GM21360 (cell line): ENCODE results near the gene BLTP3A.
"Not testable (repeated sequence)": the region's sequence is repeated elsewhere in the genome, so short reads cannot be mapped to it uniquely, and the experiment has no call there.

Source experiments
- ATAC-seq: cut with Tn5 transposase; IDR thresholded peaks from one replicate; pipeline ENCODE4 v1.9.1; 2021; ENCODE audit warnings: mild to moderate bottlenecking, moderate library complexity; ENCODE audit not compliant: unreplicated experiment

Gene BLTP3A, protein sequence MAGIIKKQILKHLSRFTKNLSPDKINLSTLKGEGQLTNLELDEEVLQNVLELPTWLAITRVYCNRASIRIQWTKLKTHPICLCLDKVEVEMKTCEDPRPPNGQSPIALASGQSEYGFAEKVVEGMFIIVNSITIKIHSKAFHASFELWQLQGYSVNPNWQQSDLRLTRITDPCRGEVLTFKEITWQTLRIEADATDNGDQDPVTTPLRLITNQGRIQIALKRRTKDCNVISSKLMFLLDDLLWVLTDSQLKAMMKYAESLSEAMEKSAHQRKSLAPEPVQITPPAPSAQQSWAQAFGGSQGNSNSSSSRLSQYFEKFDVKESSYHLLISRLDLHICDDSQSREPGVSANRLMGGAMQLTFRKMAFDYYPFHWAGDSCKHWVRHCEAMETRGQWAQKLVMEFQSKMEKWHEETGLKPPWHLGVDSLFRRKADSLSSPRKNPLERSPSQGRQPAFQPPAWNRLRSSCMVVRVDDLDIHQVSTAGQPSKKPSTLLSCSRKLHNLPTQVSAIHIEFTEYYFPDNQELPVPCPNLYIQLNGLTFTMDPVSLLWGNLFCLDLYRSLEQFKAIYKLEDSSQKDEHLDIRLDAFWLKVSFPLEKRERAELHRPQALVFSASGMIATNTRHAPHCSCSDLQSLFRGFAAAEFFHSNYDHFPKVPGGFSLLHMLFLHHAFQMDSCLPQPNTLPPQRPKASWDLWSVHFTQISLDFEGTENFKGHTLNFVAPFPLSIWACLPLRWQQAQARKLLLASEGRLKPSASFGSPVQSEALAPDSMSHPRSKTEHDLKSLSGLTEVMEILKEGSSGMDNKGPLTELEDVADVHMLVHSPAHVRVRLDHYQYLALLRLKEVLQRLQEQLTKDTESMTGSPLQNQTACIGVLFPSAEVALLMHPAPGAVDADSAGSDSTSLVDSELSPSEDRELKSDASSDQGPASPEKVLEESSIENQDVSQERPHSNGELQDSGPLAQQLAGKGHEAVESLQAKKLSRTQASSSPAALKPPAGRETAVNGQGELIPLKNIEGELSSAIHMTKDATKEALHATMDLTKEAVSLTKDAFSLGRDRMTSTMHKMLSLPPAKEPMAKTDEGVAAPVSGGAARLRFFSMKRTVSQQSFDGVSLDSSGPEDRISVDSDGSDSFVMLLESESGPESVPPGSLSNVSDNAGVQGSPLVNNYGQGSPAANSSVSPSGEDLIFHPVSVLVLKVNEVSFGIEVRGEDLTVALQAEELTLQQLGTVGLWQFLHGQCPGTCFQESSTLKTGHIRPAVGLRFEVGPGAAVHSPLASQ (N-terminal part only)

DNA sequence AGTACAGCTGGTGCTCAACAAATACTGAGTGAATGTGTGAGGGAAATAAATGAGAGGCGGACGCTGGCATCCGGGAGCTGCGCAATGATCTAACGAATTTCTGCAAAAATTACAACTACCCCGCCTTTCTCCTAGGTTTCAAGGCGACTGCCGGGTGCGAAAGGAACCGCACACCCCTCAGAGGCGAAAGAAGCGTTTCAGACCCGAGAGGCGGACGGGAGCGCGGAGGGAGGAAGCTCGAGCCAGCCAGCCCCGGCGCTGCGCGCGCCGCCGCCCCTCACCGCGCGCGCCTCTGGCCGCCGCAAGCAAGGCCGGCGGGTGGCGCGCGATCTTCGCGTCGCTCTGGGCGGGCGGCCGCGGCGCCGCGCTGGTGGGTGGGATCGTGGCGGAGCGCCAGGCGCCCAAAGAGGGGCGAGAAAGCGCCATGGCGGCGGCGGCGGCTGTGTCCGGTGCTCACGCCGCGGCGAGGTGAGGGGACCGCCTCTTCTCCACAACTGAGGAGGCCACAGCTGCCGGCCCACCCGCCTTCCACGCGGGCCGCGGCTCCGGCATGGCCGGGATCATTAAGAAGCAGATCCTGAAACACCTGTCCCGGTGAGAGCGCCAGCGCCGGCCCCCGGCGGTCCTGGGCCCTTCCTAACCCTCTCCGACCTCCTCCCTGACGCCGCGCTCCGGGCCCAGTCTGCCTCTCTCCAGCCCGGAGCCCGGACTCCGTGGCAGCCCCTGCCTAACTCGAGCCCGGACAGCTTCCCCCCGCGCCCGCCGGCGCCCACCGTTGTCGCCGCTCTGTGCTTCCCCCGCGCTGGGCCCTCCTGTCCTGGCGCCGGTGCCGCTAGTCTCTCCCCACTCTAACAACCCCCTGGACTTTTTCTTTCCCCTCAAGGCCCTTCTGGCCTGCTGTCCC, at the start of gene BLTP3A:
Gene BLTP3A (plus strand): TSS at position 383 of the 904 bp plus-strand sequence. CDS start 168 bp downstream, at position 551.
- peak; percentile 76 for ATAC-seq

DNA sequence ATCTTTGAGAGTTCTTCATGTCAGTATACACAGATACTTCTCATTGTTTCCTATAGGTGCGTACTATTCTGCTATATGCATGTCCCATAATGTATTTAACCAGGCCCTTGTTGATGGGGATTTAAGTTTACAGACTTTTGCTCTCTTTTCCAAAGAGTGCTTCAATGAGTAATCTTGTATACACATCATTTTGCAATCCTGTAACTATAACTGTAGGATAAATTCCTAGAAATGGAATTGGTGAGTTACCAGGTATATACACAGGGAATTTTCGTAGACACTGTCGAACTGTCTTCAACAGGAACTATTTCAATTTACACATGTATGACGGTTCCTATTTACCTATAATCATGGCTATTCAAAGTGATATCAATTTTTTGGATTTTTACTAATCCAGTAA, 49.8 kb upstream of the BLTP3A start:
- ATAC-seq: no peak

DNA sequence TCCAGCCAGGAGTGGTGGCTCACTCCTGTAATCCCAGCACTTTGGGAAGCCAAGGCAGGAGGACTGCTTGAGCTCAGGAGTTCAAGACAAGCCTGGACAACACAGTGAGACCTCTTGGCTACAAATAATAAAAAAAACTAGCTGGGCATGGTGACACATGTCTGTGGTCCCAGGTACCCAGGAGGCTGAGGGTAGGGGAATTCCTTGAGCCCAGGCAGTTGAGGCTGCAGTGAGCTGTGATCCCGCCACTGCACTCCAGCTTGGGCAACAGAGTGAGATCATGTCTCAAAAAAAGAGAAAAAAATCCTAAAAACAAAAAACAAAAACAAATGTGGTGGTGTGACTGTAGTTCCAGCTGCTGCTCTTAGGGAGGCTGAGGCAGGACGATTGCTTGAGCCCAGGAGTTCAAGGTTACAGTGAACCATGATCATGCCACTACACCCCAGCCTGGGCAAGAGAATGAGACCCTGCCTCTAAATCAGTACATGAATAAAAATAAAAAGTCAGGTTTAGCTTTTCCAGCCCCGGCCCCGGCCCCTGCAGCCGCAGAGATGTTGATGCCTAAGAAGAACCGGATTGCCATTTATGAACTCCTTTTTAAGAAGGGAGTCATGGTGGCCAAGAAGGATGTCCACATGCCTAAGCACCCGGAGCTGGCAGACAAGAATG, 48.1 kb upstream of the BLTP3A start:
- ATAC-seq: no peak

DNA sequence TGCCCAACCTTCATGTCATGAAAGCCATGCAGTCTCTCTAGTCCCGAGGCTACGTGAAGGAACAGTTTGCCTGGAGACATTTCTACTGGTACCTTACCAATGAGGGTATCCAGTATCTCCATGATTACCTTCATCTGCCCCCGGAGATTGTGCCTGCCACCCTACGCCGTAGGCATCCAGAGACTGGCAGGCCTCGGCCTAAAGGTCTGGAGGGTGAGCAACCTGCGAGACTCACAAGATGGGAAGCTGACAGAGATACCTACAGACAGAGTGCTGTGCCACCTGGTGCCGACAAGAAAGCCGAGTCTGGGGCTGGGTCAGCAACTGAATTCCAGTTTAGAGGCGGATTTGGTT, 47.6 kb upstream of the BLTP3A start:
- not testable (repeated sequence) for ATAC-seq

DNA sequence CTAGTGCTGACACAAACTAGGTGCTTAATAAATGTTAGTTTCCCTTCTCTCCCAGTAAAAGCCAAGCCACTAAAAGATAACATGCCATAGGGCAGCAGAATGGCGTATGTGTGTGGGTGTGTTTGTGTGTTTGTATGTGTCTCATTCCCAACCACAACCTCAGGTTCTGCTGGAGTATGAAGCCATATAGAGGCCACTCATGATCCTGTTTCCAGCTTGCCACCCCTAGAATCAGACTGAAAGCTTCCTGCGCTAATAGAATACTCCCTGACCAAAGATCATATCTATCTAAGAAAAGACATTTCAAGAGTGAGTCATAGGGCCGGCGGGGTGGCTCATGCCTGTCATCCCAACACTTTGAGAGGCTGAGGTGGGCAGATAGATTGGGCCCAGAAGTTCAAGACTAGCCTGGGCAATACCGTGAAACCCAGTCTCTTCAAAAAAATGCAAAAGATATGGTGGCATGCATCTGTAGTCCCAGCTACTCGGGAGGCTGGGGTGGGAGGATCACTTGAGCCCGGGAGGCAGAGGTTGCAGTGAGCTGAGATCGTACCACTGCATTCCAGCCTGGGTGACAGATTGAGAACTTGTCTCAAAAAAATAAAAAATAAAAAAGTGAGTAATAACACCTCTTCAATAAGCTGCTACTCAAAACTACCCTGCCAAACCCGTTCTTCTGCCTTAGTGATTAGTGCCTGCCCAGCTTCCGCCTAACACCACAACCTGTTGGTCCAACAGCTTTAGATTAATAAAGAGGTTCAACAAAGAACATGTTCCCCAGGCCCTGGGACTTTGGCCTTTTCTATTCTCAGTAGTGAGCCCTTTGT, 46.4 kb upstream of the BLTP3A start:
- ATAC-seq: no peak

DNA sequence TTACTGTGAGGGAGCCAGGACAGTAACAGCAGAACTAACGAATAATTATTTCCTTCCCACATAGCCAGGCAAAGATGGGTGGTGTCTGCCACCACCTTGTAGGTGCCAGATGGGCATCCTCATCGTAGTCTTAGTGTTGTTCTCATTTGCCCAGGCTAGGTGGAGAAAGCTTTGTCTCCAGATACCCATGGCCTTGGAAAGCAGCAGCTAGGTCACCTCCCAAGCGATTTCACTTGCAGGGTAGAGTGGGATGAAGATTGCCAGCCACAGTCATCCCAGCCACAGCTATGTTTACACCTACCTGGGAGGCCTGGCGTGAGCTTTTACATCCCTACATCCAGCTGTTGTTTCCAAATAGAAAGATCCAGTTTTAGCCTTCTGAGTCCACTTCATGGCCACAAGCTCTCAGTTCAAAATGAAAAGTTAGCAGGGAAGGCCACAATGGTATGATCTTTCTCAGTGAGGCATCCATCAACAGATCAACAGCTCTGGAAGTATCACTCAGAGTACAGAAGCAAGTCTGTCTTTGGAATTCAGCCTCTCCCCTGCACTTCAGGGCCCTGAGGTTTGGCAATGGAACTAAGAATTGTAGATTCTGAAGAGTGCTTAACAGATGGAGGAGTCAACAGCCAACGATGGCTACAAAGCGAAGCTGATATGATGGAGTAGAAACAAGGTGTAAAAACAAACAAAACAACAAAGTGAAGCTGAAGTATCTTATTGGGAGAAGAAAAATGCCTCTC, 45.6 kb upstream of the BLTP3A start:
- no peak for ATAC-seq

DNA sequence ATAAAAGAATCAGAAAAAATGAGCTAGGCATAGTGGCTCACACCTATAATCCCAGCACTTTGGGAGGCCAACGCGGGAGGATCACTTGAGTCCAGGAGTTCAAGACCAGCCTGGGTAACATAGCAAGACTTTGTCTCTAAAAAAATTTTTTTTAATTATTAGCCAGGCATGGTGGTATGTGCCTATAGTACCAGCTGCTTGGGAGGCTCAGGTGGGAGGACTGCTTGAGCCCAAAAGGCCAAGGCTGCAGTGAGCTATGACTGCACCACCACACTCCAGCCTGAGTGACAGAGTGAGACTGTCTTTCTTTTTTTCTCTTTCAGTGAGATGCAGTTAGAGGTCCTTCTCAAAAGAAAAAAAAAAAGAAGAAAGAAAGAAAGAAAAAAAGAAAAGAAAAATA, 43.1 kb upstream of the BLTP3A start:
- no peak for ATAC-seq

DNA sequence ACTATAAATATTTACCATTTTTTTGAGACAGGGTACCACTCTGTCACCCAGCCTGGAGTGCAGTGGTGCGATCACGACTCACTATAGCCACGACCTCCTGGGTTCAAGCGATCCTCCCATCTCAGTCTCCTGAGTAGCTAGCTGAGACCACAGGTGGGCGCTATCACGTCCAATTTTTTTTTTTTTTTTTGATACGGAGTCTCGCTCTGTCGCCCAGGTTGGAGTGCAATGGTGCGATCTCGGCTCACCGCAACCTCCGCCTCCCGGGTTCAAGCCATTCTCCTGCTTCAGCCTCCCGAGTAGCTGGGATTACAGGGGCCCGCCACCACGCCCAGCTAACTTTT, 35.4 kb upstream of the BLTP3A start:
- not testable (repeated sequence) for ATAC-seq

DNA sequence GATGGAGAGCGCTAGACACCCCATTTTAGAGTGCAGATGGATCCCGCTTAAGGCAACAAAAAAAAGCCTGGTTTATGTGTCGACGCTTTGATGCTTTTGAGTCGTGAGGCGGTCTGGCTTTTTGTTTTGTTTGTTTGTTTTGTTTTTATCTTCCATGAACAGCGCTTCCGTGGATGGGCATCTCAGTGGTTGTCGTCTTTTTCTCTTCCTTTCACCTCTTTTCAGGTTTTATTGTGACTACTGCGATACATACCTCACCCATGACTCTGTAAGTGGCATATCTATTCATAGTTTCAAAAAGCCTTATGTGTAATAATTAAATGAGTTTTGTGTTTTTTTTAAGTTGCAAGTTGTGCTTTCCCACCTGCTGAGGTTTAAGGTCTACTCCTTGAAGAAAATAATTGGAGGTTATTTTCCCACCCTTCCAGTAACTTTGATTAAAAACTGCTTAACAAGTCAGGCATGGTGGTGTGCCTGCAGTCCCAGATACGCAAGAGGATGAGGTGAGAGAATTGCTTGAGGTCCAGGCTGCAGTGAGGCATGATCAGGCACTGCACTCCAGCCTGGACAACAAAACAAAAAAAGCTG, 34.1 kb upstream of the BLTP3A start:
- ATAC-seq: no peak

DNA sequence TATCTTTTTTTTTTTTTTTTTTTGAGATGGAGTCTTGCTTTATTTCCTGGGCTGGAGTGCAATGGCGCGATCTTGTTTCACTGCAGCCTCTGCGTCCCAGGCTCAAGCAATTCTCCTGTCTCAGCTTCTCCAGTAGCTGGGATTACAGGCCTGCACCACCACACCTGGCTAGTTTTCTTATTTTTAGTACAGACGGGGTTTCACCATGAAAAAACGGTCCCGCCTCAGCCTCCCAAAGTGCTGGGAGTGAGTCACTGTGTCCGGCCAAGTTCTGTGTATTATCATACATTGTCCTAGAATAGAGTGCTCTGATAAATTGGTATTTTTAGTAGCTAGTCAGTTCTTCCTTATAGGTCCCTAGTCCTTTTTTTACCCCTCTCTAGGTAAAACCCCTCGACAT, 31.8 kb upstream of the BLTP3A start:
- no peak for ATAC-seq

DNA sequence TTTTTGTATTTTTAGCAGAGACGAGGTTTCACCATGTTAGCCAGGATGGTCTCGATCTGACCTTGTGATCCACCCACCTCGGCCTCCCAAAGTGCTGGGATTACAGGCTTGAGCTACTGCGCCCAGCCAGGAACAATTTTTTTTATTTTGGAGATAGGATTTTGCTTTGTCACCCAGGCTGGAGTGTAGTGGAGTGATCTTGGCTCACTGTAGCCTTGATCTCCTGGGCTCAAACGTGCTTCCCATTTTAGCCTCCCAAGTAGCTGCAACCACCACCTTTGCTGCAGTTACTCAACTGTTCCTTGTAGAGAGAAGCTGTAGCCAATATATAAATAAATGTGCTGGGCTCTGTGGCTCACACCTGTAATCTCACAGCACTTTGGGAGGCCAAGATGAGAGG, 30.2 kb upstream of the BLTP3A start:
- ATAC-seq: not testable (repeated sequence)

DNA sequence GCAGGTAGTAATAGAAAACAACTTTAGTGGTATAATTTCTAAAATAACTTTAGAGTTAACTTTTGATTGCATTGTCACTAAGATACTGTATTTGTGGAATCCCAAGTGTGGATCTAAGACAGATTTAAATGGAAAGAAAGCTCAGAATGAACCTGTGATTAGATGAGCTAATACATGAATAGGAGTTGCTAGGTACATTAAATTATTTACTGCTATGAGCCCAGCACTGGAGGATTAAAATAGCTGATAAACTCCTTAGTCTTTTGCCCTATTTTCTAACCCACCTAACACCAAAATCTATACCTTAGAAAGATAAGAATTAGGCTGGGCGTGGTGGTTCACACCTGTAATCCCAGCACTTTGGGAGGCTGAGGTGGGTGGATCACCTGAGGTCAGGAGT, 23.7 kb upstream of the BLTP3A start:
- ATAC-seq: no peak

DNA sequence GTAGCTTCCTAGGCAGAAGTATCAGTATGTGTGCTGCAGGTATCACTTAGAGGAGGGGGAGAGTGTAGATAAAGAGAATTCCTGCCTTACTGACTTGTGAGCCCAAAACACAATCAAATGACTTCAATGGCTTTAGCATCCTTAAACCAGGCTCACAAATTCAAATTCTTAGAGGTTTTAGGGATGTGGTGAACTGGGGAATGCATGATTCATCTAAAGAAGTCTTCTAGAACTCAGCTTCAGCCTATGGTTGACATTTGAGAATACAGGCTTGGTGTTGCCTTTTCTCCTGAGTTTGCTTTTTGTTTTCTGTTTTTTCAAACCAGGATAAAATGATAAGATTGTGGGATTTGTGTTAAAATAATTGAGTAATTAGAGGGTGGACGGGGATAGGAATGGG, 20.2 kb upstream of the BLTP3A start:
- ATAC-seq: no peak

DNA sequence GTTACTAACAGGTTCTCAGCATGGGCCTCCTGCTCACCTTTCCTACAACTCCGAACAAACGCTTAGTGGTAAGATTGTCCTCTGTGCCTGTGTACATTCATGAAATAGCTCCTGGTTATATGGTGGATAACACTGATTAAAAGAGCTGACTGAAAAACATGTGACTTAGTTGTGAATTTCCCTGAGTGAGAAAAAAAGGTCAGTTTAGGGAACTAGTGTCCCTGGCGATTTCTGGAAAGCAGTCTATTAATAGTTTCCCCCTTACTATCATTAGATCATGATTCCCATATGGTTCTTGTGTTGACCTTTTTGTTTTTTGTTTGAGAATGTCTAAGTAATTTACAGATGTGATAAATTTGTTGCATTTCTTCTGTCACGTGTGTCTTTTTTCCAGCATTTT, 18.9 kb upstream of the BLTP3A start:
- no peak for ATAC-seq

DNA sequence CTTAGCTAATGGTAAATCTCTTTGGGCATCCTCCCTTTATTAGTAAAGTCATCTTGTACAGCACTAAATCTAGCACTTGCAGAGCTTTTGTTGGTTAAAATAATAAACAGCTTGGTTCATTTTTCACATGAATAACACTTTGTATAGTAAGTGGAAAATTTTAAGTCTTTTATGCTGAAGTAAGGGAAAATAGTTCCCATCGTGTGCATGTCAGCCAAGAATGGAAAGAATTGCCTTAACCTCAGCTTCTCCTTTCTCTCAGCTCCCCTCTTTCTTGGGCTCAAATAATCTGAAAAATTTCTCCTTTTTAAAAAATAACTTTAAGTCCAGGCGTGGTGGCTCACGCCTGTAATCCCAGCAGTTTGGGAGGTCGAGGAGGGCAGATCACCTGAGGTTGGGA, 18.0 kb upstream of the BLTP3A start:
- no peak for ATAC-seq

DNA sequence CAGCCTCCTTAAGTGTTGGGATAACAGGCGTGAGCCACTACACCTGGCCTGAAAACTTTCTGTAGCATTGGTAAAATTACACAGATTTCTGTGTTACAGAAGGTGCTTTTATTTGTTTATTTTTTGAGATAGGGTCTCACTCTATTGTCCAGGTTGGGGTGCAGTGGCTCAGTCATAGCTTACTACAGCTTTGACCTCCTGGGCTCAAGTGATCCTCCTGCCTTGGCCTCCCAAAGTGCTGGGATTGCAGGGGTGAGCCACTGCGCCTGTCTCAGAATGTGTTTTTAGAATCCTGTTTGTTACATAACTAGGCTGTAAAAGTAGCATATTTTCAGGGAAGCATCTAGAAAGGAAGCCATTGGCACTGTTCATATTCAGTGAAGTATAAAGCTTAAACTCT, 16.9 kb upstream of the BLTP3A start:
- ATAC-seq: no peak

DNA sequence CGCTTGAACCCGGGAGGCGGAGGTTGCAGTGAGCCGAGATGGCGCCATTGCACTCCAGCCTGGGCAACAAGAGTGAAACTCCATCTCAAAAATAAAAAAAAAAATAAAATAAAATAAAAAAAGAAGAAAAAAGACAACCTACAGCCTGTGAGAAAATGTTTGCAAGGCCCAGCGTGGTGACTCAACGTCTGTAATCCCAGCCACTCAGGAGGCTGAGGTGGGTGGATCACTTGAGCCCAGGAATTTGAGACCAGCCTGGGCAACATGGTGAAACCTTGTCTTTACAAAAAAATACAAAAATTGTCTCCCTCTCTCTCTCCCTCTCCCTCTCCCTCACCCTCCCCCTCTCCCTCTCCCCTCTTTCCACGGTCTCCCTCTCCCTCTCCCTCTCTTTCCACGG, 6.5 kb upstream of the BLTP3A start:
- ATAC-seq: not testable (repeated sequence)

DNA sequence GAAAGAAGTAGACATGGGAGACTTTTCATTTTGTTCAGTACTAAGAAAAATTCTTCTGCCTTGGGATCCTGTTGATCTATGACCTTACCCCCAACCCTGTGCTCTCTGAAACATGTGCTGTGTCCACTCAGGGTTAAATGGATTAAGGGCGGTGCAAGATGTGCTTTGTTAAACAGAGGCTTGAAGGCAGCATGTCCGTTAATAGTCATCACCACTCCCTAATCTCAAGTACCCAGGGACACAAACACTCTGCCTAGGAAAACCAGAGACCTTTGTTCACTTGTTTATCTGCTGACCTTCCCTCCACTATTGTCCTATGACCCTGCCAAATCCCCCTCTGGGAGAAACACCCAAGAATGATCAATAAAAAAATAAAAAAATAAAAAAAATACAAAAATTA, 4.7 kb upstream of the BLTP3A start:
- not testable (repeated sequence) for ATAC-seq
